GF-D8 (cell line): Measurements from ENCODE around the gene KRT31.
"Not testable (repeated sequence)": the region's sequence is repeated elsewhere in the genome, so short reads cannot be mapped to it uniquely, and the experiment has no call there.

ENCODE experiments used
- DNase-seq: peaks from one replicate; lab custom pipeline; 2025; lab: John Stamatoyannopoulos, UW

KRT31 gene

DNA sequence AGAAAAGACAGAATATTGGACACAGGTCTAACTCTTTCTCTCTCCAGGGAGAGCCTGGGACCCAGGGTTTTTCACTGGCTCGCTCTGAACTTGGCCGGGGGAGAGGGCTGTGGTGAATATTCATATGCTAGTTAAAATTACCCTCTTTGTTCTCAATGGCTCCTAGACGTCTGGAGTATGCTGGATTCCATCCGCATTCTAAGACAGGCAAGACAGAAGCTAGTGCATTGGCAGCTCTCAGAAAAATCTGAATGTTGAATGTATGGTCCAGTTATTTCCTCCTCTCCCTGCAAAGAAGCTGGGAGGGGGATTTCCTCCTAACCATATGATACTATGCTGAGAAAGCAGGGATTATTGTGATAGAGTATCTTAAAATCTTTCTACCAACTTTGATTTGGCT is 9.7 kb downstream of the KRT31 start:
- no peak for DNase-seq

DNA sequence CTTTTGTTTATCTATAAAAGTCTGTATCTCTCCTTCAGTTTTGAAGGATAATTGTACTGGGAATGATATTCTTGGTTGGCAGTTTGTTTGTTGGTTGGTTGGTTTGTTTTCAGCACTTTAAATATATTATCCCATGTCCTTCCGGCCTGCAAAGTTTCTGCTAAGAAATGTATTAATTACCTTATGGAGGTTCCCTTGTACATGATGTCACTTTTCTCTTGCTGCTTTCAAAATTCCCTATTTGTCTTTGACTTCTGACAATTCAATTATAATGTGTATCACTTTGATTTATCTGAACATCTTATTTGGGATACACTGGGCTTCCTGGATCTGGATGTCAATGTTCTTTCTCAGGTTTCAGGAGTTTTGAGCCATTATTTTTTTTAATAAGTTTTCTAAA is 11.2 kb downstream of the KRT31 start:
- DNase-seq = no peak

DNA sequence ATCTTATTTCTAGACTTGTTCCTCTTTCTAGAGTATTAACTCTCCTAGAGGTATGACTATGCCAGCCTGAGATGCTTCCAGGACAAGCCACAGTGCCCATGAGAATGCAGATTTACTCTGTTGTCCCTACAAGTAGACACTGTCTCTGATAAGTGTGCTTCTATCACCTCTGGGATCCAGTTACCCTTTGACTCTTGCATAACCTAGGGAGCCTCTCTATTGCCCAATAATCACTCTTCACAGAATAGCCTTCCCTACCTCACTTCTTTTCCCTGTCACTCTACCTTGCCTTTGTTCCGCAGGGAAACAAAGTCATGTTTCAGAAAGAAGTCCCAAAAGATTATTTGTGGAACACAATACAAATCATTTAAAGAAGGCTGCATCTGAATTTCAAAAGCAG is 13.7 kb downstream of the KRT31 start:
- DNase-seq = no peak

DNA sequence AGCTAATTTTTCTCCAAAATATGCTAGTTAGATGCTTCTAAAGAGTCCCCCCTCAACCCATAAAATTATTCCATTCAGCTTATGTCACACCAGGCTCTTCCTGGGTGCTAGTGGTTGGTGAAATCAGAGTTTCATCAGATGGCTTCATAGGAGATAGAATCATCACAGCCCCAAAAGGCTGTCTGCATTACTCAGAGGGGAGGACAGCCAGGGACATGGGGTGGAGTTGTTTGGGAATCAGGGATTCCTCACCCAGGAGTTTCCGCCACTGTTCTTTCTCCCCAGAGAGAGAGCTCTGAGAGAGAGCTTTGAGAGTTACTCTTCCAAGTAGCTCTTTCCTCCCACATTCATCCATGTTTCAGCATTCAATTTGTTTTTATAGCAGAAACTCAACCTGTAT is 15.0 kb downstream of the KRT31 start:
- no peak for DNase-seq

DNA sequence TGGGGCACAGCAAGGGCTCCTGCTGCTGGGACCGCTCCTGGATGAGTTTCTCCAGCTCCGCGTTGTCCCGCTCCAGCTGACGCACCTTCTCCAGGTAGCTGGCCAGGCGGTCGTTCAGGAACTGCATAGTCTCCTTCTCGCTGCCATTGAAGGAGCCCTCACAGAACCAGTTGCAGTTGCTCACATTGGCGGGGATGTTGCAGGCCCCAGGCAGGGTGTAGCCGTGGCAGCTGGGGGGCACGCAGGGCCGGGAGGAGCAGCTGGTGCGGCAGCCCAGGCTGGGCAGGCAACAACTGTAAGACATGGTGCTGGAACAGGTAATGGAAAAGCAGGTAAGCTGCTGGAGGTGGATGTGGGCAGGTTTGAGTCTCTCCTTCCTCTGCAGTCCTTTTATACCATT is 15.5 kb downstream of the KRT31 start, which contains the start of gene KRT34:
Gene KRT34 (minus strand): TSS at position 364 of the 400 bp plus-strand sequence. CDS start 60 bp downstream, at position 304.
- DNase-seq = not testable (repeated sequence)

DNA sequence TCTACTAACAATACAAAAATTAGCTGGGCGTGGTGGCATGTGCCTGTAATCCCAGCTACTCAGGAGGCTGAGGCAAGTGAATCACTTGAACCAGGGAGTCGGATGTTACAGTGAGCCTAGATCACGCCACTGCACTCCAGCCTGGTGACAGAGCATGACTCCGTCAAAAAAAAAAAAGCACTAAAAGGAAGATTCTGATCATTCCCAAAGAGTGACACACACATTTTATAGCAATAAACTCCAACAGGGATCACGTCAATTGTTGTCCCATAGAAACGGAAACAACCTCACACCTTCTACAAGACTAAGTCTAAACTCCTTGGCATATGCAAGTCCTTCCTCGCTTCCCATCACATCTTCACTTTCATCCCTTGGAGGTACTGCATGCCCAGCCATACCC is 17.3 kb downstream of the KRT31 start:
- DNase-seq = not testable (repeated sequence)

DNA sequence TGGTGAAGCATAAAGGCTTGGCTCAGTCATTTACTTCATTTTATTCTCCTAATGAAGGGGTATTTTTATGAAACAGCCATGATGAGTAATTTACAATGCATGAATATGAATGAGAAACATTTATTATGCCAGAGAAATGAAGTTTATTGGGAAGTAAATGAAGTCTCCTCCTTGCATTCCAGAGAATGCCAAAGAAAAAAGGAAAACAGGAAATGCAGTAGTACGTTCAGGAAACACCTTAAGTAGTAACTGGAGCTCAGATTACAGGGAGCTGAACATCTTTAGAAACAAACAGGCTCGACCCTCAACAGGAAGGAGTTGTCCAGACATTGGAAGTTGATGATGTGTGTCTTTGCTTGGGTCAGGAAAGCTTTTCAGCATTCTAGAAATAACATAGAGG is 19.9 kb downstream of the KRT31 start:
- no peak for DNase-seq

DNA sequence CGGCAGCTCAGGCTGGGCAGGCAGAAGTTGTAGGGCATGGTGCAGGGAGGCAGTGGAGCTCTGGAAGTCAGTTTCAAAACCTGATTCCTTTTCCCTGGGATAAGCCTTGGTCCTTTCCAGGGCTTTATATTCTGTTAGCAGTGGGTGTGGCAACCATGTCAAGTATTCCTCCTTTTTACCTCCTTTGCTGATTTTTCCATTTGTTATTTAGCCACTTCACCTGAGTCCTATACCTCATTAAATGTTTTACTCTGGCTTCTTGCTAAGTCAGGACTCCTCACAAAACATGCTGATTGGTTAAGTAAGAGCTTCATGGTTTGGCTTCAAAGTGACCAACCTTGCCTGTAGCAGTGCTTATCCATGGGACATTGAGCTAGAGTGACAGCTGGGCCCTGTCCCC is 27.7 kb downstream of the KRT31 start, which contains the start of gene KRT33B:
Gene KRT33B (minus strand): TSS at position 101 of the 400 bp plus-strand sequence. CDS start 63 bp downstream, at position 38.
- DNase-seq = no peak

DNA sequence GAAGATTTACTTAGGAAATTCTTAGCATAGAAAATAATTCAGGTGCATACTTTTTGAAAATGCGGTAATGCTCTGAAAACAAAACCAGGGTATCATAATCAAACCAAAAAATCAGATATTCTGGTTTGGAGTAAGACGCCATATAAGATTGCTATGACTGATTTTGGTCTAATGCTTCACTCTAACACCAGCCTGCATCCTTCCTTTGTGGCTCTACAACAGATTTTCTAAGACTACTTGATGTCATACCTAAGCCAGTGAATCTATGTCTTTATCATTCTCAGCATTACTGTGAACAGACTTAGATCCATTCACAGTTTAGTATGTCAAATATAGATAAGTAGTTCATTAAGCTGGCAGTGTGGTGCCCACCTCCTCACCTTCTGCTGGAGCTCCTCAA is 28.4 kb downstream of the KRT31 start:
- DNase-seq = no peak

DNA sequence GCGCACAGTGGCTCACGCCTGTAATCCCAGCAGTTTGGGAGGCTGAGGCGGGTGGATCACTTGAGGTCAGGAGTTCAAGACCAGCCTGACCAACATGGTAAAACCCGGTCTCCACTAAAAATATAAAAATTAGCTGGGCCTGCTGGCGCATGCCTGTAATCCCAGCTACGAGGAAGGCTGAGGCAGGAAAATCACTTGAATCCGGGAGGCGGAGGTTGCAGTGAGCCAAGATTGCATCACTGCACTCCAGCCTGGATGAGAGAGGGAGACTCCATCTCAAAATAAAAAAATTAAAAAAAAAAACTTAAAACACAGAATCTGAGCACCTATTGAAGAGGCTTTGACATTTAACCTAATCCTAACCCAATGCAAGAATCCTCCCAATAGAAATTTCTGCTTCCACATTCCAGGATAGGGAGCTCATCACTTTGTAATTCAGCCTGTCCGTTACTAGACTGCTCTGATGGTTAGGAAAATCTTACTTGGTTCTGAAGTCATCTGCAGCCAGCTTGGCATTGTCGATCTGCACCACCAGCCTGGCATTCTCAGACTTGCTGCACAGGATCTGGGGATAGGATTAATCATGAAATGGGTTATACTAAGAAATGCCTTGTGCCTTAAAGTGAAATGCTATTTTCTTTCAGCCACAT is 29.9 kb downstream of the KRT31 start:
- no peak for DNase-seq

DNA sequence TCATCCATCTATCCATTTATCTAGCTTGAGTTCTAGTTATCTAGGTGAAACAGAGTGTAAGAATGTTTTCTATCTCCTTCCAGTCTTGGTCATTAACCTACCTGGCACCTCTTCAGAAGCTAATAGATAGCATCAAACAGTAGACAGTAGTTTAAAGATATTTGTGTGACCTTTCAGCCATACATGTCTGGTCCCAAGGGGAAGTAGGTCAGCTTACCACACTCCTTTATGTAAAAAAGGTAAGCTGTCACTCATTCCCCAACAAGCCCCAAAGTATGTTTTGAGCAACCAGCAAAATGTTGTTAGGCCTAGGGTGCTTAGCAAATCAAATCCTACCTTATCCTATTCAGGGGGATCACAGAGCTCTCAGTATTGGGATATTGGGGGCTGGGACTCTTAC is 31.3 kb downstream of the KRT31 start:
- DNase-seq = no peak

DNA sequence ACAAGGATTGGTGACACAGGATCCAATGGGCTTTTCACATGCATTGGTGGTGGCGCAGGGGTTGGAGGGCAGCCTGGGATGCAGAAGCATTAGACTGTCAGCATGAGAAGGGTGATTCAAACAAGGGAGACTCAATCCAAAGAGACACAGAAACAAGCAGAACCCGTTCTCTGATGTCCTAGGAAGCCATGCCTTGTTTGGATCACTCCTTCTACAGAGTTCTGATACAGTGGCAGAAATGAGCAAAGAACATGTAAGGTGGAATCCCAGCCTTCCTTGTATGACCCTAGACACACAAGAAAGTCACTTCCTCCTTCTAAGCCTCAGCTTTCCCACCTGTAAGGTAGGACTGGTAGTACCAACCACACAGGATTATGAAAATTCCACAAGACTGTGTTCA is 33.5 kb downstream of the KRT31 start:
- no peak for DNase-seq

DNA sequence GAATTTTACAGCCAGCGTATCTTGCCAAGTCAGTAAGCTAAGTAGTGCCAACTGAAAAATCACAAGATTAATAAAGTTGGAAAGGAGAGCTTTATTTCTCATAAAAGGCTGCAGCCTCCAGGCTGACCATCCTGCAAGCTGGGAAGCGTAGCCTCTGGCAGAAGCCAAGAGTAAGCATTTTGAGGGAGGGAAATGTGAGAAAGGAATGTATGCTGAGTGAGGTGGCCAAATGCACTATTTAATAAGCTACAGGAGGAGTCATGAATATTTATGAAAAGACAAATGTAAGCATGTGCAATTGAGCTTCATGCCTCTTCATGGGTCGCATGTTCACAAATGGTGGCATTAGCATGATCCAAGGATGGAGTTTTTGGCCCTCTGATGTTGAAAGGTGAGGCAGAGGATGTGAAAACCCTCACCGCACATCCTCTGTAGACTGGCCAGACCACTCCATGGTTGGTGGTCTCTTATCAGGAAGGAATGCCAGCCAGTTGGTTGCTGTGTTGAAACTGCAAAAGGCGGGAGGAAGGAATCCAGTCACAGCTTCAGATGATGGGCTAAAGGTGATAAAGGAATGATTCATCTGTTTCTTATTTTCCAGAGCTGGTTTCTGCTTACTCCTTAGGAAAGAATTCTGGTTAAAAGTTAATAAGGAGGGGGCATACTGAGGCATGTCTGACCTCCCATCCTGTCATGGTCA is 37.0 kb downstream of the KRT31 start:
- DNase-seq = no peak

DNA sequence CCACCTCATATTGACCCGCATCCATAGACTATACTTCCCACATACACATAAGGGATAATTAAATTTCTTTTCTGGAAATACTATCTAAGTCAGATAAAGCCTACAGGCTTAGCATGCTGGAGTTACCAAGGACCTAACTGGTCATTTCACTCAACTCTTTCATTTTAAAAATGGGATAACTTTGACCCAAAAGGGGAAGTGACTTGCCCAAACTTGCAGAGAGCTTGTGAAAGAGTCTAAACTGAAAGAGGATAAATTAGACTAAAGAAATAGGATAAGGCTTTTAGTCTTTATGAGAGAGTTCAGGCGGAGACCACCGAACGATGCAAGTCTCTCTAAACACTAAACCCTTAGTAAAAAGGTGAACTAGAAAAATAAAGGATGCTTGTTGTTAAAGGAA is 42.9 kb downstream of the KRT31 start:
- DNase-seq = no peak

DNA sequence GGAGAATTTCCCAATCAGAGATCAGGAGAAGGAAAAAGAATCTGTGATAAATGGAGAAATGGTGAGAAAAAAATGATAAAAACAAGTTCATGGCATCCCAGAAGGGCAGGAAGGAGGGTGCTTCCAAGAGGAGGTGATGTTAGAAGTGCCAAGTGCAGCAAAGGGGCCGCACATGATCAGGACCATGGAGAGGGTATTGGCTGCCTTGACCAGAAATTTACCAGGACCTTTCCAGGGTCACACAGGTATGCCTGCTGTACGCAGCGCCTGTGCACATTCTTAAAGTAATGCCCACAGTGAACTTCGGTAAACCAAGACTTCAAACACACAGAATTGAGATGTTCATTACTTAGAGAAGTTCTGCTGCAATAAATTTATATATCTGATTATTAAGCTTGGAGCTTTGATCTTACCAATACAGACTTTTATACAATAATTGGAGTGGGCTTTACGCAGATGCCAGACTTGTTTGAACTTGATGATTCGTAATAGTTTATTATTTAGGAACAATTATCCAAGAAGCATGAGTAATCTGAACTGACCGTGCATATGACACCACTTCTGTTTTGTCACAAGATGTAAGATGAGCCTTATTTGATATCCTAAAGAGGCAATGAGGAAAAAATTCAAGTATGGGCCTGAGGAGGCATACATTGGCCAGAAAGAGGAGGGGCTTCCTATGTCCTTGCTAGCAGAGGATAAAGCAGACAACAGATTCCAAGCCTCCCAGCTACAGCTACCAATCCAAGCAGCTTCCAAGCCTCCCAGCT is 44.6 kb downstream of the KRT31 start:
- DNase-seq = no peak

DNA sequence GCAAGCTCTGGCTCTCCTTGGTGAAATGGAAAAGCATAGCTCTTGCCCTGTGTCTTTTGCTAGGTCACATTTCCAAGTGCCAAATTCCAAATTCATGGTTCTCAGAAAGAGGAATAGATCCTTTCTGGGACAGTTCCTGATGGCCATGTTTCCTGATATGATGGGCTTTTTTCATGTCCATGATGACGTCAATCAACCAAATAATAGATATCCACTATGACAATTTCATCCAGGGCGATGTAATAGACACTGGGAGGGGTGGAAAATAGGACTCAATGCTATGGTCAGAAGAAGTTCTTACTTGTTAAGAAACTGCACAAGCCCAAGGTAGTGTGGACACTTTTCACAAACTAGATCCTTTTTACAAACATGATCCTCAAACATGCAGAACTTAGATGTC is 46.2 kb downstream of the KRT31 start:
- DNase-seq = no peak

DNA sequence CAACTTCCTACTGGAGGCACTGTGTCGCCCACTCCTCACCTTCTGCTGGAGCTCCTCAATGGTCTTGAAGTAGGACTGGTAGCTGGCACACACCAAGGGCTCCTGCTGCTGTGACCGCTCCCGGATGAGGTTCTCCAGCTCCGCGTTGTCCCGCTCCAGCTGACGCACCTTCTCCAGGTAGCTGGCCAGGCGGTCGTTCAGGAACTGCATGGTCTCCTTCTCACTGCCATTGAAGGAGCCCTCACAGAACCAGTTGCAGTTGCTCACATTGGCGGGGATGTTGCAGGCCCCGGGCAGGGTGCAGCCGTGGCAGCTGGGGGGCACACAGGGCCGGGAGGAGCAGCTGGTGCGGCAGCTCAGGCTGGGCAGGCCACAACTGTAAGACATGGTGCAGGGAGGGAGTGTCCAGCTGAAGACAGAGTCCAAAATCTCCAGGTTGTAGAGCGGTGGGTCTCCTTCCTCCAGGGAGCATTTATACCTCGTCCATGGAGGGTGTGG is 47.0 kb downstream of the KRT31 start, which contains the start of gene KRT33A:
Gene KRT33A (minus strand): TSS at position 448 of the 498 bp plus-strand sequence. CDS start 61 bp downstream, at position 387.
- DNase-seq = not testable (repeated sequence)

DNA sequence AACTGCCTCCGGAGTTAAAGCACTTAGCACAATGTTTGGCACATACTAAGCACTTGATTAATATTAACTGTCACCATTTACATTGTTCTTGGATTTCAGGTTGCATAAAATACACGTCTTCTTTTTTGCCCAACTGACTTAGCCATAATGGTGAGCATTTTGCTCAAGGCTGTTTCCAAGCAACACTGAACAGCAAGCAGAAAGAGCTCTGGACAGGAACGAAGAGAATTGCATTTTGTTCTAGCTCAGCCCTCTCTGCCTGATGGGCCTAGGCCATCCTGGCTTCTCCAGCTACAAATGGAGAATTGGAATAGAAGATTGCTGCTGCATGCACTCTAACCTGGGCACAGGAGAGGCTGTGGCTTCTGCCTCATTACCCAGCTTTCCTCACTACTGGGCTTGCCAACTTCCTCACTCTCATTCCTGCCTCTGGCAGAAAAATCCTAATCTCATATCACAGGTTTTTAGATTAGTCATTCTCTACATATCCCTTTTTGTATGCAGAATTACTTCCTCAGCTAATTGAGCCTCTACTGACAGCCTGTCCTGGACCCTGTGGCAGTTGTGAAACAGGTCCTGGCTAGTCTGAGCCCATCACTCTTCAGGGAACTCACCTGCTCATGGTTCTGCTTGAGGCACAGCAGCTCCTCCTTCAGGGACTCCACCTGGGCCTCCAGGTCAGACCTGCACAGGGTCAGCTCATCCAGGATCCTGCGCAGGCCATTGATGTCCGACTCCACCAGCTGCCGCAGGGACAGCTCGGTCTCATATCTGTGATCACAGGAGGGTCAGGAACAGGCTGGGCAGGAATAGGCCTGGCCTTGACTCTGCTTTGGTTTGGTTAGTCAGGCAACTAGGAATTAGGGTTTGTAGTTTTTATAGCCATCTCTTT is 49.3 kb downstream of the KRT31 start:
- DNase-seq = no peak

DNA sequence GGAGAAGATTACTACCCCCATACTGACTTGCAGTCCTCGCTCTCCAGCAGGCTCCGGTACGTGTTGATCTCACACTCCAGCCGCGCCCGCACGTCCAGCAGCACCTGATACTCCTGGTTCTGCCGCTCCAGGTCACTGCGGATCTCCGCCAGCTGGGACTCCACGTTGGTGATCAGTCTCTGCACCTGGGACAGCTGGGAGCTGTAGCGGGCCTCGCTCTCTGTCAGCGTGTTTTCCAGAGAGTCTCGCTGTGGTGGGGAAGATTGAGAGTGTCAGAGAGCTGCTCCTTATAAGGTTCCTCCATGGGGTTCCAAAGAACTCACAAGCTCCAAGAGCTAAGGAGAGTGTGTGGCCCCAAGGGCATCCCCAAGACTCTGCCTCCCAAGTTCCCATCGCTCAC is 51.0 kb downstream of the KRT31 start:
- not testable (repeated sequence) for DNase-seq

DNA sequence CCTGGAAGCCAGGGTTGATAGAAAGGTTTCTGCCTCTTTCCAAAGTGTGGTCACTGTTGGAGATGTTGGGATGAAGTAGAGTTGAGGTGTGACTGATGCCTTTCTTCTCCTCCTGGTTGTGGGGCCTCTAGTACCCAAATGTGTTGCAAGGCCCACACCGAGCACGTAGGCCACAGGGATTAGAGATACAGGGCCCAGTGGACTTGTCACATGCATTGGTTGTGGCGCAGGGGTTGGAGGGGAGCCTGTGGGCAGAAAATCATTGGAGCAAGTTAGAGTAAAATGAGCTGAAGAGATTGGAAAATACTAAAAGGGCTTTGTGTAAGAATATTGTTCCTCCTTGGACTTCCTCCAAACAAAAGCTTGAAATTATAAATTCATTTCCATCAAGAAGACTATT is 51.4 kb downstream of the KRT31 start:
- no peak for DNase-seq
